Measurements from ENCODE around the gene MYL10.

DNA sequence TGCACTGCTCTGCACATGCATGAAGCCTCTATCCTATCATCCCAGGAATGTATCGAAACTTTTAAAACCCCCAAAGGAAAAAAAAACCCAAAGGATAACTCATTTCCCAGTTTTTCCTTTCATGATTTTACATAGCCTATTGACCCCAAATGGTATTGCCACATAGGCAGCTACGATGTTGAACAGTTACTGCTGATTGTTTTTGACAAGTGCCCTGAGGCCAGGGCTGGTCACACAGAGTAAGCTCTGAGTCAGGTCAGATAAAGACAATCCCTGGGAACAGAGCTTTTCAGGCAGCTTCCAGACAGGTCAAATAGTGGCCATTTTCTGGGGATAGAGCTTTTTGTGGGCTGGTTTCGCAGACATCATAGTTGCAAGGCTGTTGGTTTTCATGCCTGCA lies 52.1 kb downstream of the MYL10 start:
- TF ChIP-seq, protein P1, sequence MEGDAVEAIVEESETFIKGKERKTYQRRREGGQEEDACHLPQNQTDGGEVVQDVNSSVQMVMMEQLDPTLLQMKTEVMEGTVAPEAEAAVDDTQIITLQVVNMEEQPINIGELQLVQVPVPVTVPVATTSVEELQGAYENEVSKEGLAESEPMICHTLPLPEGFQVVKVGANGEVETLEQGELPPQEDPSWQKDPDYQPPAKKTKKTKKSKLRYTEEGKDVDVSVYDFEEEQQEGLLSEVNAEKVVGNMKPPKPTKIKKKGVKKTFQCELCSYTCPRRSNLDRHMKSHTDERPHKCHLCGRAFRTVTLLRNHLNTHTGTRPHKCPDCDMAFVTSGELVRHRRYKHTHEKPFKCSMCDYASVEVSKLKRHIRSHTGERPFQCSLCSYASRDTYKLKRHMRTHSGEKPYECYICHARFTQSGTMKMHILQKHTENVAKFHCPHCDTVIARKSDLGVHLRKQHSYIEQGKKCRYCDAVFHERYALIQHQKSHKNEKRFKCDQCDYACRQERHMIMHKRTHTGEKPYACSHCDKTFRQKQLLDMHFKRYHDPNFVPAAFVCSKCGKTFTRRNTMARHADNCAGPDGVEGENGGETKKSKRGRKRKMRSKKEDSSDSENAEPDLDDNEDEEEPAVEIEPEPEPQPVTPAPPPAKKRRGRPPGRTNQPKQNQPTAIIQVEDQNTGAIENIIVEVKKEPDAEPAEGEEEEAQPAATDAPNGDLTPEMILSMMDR (IDR thresholded peaks at IDR 0.05): no peak
- no peak for TF ChIP-seq POLR2A (IDR thresholded peaks at IDR 0.05)

Data from body of pancreas (tissue), 4 donors.